ENCODE data around the gene ACYP2. TPM values are rescaled to one million over a fixed set of nuclear protein-coding genes. Genes with fewer than 3 reads are reported as not detected.
A peak's percentile ranks its signal among the peaks of the same experiment; 100 is the strongest.
"Not testable (repeated sequence)": the region's sequence is repeated elsewhere in the genome, so short reads cannot be mapped to it uniquely, and the experiment has no call there.

Gene ACYP2
- total RNA-seq, 4 donors from 2014 or later: 8.4 to 14.0 (median 9.8) TPM

DNA sequence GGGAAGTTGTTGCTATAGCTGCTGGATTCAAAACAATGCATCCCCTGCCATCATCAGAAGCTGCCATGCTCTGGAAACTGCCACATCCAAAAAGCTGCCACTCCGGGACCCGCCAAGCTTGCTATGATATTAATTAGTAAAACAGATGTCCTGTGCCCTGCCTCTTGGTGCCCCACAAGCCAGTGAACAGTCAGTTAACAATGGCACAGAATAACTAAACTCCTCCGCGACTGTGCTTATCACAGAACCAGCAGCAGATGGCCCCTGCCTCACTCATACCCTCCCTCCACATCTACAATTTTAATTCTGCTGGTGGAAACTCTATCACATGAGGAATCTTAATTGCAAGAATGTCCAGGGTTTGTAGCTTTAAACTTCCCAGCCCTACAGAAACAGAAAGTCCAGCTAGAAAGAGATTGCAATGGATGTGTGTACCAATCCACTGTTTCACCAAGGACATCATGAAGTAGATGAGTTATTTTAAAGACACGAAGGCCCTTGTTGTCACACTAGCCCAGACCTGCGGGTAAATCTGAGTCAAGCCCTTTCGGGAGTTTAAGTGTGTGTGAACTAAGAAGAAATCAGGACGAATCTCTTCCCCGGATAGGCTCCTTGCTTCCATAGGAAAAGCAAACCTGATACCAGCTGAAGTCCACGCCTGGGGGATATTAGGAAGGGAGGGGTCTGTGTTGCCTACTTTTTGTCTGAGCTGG lies 7.4 kb upstream of the ACYP2 start:
- TF ChIP-seq POLR2A (IDR thresholded peaks at IDR 0.05): no peak
- TF ChIP-seq, protein P1, sequence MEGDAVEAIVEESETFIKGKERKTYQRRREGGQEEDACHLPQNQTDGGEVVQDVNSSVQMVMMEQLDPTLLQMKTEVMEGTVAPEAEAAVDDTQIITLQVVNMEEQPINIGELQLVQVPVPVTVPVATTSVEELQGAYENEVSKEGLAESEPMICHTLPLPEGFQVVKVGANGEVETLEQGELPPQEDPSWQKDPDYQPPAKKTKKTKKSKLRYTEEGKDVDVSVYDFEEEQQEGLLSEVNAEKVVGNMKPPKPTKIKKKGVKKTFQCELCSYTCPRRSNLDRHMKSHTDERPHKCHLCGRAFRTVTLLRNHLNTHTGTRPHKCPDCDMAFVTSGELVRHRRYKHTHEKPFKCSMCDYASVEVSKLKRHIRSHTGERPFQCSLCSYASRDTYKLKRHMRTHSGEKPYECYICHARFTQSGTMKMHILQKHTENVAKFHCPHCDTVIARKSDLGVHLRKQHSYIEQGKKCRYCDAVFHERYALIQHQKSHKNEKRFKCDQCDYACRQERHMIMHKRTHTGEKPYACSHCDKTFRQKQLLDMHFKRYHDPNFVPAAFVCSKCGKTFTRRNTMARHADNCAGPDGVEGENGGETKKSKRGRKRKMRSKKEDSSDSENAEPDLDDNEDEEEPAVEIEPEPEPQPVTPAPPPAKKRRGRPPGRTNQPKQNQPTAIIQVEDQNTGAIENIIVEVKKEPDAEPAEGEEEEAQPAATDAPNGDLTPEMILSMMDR (IDR thresholded peaks at IDR 0.05): no peak

DNA sequence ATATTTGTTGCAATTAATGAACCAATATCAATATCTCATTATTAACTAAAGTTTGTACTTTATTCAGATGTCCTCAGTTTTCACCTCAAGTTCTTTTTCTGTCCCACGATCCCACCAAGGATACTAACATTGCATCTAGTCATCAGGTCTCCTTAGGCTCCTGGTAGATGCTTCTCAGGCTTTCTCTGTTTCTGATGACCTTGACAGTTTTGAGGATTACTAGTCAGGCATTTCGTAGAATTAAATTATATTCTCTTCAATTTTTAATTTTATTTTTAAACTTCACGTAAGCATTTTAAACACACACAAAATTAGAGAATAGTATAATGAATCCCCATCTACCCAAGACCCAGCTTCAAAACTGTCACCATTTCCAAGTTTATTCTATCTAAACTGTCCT lies 5.6 kb upstream of the ACYP2 start:
- Histone ChIP-seq H3K4me1 (peaks cover 0 to 4% (median 0%) of the 10 kb centered on the region in 4 donors), H3K27me3 (no peaks in the 10 kb centered on the region), H3K36me3 (no peaks in the 10 kb centered on the region), H3K9me3 (no peaks in the 10 kb centered on the region), H3K4me3 (no peak overlapping the region), H3K27ac (no peak overlapping the region)
- DNase-seq: no peak
- TF ChIP-seq POLR2A (IDR thresholded peaks at IDR 0.05): no peak
- TF ChIP-seq, protein P1 (IDR thresholded peaks at IDR 0.05): no peak

More for the DNA sequence above, 7.4 kb upstream of the ACYP2 start:
- H3K27ac ChIP-seq: no peak overlapping the region
- no peaks in the 10 kb centered on the region for H3K9me3 ChIP-seq
- no peak overlapping the region for H3K4me3 ChIP-seq
- DNase-seq: no peak
- H3K4me1 ChIP-seq: peaks cover 0 to 6% (median 0%) of the 10 kb centered on the region in 4 donors
- H3K27me3 ChIP-seq: no peaks in the 10 kb centered on the region
- H3K36me3 ChIP-seq: no peaks in the 10 kb centered on the region

DNA sequence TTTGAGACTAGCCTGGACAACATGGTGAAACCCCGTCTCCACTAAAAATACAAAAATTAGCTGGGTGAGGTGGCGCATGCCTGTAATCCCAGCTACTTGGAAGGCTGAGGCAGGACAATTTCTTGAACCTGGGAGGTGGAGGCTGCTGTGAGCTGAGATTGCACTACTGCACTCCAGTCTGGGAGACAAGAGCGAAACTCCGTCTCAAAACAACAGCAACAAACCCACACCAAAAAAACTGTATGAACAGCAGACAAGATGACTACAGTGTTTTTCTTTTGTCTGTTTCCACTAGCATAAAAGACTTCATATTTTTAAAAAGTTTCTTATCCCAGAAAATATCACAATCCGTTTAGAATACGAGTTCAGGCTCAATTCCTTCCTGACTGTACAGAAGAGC lies 936 bp upstream of the ACYP2 start:
- not testable (repeated sequence) for H3K4me3 ChIP-seq, H3K4me1 ChIP-seq, H3K36me3 ChIP-seq, H3K9me3 ChIP-seq, DNase-seq, H3K27me3 ChIP-seq
- peak overlapping the region in 3 of 4 donors; percentile 96 to 99 (median 97) for H3K27ac ChIP-seq

DNA sequence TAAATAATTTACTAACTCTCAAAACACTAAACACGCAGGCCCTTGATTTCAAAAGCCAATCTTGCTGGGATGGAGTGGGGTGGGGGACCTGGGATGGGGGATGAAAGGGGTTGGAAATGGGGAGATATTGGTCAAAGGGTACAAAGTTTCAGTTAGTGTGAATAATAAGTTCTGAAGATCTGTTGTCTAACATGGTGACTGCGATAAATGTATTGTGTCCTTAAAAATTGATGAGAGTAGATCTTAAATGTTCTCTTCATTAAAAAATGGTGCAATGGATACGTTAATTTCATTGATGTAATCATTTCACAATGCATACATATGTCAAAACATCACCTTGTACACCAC lies 505 bp upstream of the ACYP2 start:
- H3K27ac ChIP-seq: peak overlapping the region; percentile 93 to 99 (median 96)
- no peaks in the 10 kb centered on the region for H3K36me3 ChIP-seq
- TF ChIP-seq POLR2A (IDR thresholded peaks at IDR 0.05): no peak
- TF ChIP-seq, protein P1 (IDR thresholded peaks at IDR 0.05): no peak
- no peaks in the 10 kb centered on the region for H3K27me3 ChIP-seq
- H3K4me1 ChIP-seq: peaks cover 0 to 6% (median 0%) of the 10 kb centered on the region in 4 donors
- no peak for DNase-seq
- H3K4me3 ChIP-seq: peak overlapping the region; percentile 68 to 90 (median 76)
- H3K9me3 ChIP-seq: no peaks in the 10 kb centered on the region

DNA sequence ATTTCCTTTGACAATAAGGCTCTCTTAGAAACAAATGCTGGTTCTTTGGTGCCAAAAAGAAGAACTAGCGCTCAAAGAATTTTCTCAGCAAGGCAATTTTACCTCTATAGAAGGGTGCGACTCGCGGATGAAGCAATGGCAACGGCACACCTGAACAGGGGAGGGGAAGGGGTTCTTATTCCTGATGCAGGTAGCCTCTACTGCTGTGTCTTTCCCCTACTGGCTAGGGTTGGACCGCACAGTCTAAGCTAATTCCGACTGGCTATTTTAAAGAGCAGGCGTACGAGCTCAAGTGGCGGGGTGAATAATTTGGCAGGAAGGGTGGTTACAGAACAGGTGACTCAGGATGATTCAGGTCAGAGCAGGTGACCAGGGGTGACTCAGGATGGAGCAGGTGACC lies 1.2 kb downstream of the ACYP2 start:
- H3K4me1 ChIP-seq, DNase-seq, H3K27me3 ChIP-seq, H3K36me3 ChIP-seq, H3K9me3 ChIP-seq, H3K27ac ChIP-seq, H3K4me3 ChIP-seq: not testable (repeated sequence)

DNA sequence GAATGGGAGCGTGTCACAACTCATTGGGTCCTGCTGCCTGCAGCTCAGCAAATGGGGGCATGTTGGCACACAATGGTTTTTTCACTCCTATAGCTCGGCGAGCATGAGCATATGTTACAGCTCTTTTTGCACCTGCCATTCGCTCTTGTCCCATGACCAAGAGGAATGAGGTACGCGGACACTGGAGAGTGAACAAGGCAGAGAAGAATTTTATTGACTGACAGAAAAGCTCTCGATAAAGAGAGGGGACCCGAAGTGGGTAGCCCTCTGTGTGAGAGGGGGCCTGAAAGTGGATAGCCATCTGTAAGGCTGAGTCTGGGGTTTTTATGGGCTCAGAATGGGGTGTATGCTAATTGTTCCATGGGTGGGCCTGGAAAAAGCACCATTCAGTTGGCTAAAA lies 5.5 kb downstream of the ACYP2 start:
- Histone ChIP-seq H3K27me3 (no peaks in the 10 kb centered on the region), H3K9me3 (peaks cover 0 to 5% (median 0%) of the 10 kb centered on the region in 4 donors), H3K4me3 (no peak overlapping the region), H3K4me1 (no peaks in the 10 kb centered on the region), H3K27ac (no peak overlapping the region), H3K36me3 (no peaks in the 10 kb centered on the region)
- TF ChIP-seq, protein P1 (IDR thresholded peaks at IDR 0.05): no peak
- no peak for TF ChIP-seq POLR2A (IDR thresholded peaks at IDR 0.05)
- no peak for DNase-seq

All from Peyer's patch (tissue), 4 donors.